B cell (primary cell): ENCODE results near the gene AHRR.

Source experiments
- CTCF ChIP-seq: fragments of 200-600 bp; IDR thresholded peaks from one replicate; pipeline ENCODE4 v1.8.0; 2022; ENCODE audit warnings: antibody characterized with exemption, mild to moderate bottlenecking
- EZH2 ChIP-seq: IDR thresholded peaks from 2 replicates; pipeline ENCODE4 v1.6.1; 2012; ENCODE audit warnings: borderline replicate concordance, low read depth, mild to moderate bottlenecking, moderate library complexity, low read length; ENCODE audit not compliant: insufficient read depth, poor library complexity, severe bottlenecking

DNA sequence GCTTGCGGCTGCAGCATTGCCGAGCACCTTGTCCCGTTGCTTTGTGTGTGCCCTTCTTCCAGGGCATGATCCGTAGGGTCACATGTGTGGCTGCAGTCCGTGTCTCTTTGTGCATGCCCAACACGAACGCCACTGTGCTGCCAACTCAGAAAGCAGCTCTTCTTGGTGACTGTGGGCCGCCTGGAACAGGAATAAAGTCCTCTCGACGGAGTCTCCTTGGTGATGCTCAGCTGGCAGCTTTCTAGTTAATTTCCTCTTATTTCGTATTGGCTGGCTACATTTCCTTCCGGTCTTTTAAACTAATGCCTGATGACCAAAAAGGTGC, 127.2 kb downstream of the AHRR start:
- TF ChIP-seq CTCF, result no peak
- TF ChIP-seq EZH2, result no peak
